Chondrocyte (in vitro differentiated cells): ENCODE measurements around the gene RNF167. TPM values are rescaled to one million over a fixed set of nuclear protein-coding genes. Genes with fewer than 3 reads are reported as not detected.

Experiments
- DNase-seq: peaks from one replicate; pipeline ENCODE4 v3.0.0; 2021; ENCODE audit warnings: mixed read lengths, low spot score
- H3K27ac Mint-ChIP-seq: one replicate; pipeline ENCODE4 v1.8.0; 2021; ENCODE audit warnings: mild to moderate bottlenecking, moderate library complexity, mixed read lengths; ENCODE audit not compliant: unreplicated experiment
- H3K27me3 Mint-ChIP-seq: 2 replicates; pipeline ENCODE4 v1.8.0; 2021; ENCODE audit warnings: low read depth, mixed read lengths
- H3K36me3 Mint-ChIP-seq: 2 replicates; pipeline ENCODE4 v1.8.0; 2021; ENCODE audit warnings: low read depth, mixed read lengths
- H3K4me1 Mint-ChIP-seq: 2 replicates; pipeline ENCODE4 v1.8.0; 2021; ENCODE audit warnings: low read depth, mild to moderate bottlenecking, mixed read lengths
- H3K4me3 Mint-ChIP-seq: one replicate; pipeline ENCODE4 v1.8.0; 2021; ENCODE audit warnings: mild to moderate bottlenecking, moderate library complexity, mixed read lengths; ENCODE audit not compliant: unreplicated experiment
- H3K9me3 Mint-ChIP-seq: 2 replicates; pipeline ENCODE4 v1.8.0; 2021; ENCODE audit warnings: low read depth, mixed read lengths
- microRNA-seq: library from miRNA; unstranded; fragments of <30 nt; microRNA quantifications from one replicate; pipeline ENCODE4 v1.2.0, GENCODE V29; 2020; ENCODE audit warnings: borderline number of aligned reads
- total RNA-seq: library from RNA; stranded (reverse); gene quantifications from 3 replicates; pipeline ENCODE4 v1.2.1, GENCODE V29; 2021
- TF ChIP-seq, protein P1 (sequence below): fragments of 200-600 bp; sonication (generic); IDR thresholded peaks from 2 replicates; pipeline ENCODE4 v1.5.0; 2021; ENCODE audit warnings: antibody characterized with exemption, mild to moderate bottlenecking, moderate library complexity

Gene RNF167
- total RNA-seq, 1 donor from 2014 or later: 74.5 TPM

- Mint-ChIP-seq H3K36me3 (no peaks in the 10 kb centered on the region), H3K9me3 (no peaks in the 10 kb centered on the region), H3K27me3 (no peaks in the 10 kb centered on the region), H3K4me3 (peak overlapping the region; percentile 88), H3K27ac (peak overlapping the region; percentile 86), H3K4me1 (peaks cover 34% of the 10 kb centered on the region)
- DNase-seq: no peak
- TF ChIP-seq, protein P1, sequence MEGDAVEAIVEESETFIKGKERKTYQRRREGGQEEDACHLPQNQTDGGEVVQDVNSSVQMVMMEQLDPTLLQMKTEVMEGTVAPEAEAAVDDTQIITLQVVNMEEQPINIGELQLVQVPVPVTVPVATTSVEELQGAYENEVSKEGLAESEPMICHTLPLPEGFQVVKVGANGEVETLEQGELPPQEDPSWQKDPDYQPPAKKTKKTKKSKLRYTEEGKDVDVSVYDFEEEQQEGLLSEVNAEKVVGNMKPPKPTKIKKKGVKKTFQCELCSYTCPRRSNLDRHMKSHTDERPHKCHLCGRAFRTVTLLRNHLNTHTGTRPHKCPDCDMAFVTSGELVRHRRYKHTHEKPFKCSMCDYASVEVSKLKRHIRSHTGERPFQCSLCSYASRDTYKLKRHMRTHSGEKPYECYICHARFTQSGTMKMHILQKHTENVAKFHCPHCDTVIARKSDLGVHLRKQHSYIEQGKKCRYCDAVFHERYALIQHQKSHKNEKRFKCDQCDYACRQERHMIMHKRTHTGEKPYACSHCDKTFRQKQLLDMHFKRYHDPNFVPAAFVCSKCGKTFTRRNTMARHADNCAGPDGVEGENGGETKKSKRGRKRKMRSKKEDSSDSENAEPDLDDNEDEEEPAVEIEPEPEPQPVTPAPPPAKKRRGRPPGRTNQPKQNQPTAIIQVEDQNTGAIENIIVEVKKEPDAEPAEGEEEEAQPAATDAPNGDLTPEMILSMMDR: no peak
Observed at GRCh38 chr17:4987767-4988567, 47.9 kb downstream of the RNF167 start.

DNA sequence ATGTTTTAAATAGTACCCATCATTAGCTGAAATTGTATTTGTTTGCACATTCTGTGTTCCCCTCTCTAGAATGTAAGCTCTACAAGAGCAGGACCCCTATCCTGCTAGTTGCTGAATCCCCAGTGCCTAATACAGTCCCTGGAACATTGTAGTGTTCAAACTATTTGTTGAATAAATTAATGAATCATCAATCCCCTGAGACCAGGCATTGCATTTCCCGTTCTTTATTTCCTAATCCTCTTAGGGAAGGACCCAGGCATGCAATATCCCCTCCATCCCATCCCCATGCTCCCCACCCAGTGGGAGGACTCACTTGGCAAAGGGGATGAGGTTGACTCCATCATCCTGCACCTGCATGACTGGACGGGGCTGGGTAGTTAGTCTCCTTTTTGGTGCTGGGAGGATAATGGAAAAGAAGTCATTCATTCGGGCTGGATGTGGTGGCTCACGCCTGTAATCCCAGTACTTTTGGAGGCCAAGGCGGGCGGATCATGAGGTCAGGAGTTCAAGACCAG lies 54.1 kb downstream of the RNF167 start:
- no peaks in the 10 kb centered on the region for H3K27me3 Mint-ChIP-seq
- peaks cover 12% of the 10 kb centered on the region for H3K4me1 Mint-ChIP-seq
- no peak overlapping the region for H3K4me3 Mint-ChIP-seq
- no peak for DNase-seq
- no peak overlapping the region for H3K27ac Mint-ChIP-seq
- no peaks in the 10 kb centered on the region for H3K9me3 Mint-ChIP-seq
- TF ChIP-seq, protein P1: no peak
- H3K36me3 Mint-ChIP-seq: no peaks in the 10 kb centered on the region

Small RNA genes within 50 kb of the gene (microRNA-seq; reads per million reads assigned to microRNA genes)
- gene MIR6864: not detected
- gene MIR6865: not detected

Other genes starting within 250 kb of the RNF167 start
- gene PELP1, start 236.1 kb upstream of the RNF167 start, total RNA-seq: 44.1 to 56.2 TPM (median 48.2 TPM) in 3 replicates
- gene ARRB2, start 229.6 kb upstream of the RNF167 start, total RNA-seq: 7.1 to 11.8 TPM (median 7.2 TPM) in 3 replicates
- 14.6 to 21.3 TPM (median 16.9 TPM) in 3 replicates for gene MED11, start 208.8 kb upstream of the RNF167 start, total RNA-seq
- gene ZMYND15, start 200.4 kb upstream of the RNF167 start, total RNA-seq: 0.23 to 0.48 TPM (median 0.45 TPM) in 3 replicates
- 4.7 to 8.0 TPM (median 5.4 TPM) in 3 replicates for gene CXCL16, start 200.3 kb upstream of the RNF167 start, total RNA-seq
- not detected in 3 replicates for gene TM4SF5, start 168.4 kb upstream of the RNF167 start, total RNA-seq
- gene VMO1, start 153.9 kb upstream of the RNF167 start, total RNA-seq: 0.82 to 2.4 TPM (median 1.2 TPM) in 3 replicates
- gene GLTPD2, start 151.3 kb upstream of the RNF167 start, total RNA-seq: not detected in 3 replicates
- gene PSMB6, start 144.1 kb upstream of the RNF167 start, total RNA-seq: 110 to 146 TPM (median 113 TPM) in 3 replicates
- 30.3 to 35.3 TPM (median 32.1 TPM) in 3 replicates for gene PLD2, start 133.1 kb upstream of the RNF167 start, total RNA-seq
- gene MINK1, start 106.9 kb upstream of the RNF167 start, total RNA-seq: 89.1 to 93.0 TPM (median 90.6 TPM) in 3 replicates
- gene C17orf107, start 40.7 kb upstream of the RNF167 start, total RNA-seq: 1.5 to 1.8 TPM (median 1.6 TPM) in 3 replicates
- gene CHRNE, start 37.2 kb upstream of the RNF167 start, total RNA-seq: 0.22 to 0.35 TPM in 2 of 3 replicates, not detected in the other
- gene GP1BA, start 8.0 kb upstream of the RNF167 start, total RNA-seq: not detected in 3 replicates
- gene SLC25A11, start 222 bp upstream of the RNF167 start, total RNA-seq: 44.0 to 62.4 TPM (median 46.6 TPM) in 3 replicates
- 512 to 784 TPM (median 766 TPM) in 3 replicates for gene PFN1, start 8.3 kb downstream of the RNF167 start, total RNA-seq
- 7.0 to 9.8 TPM (median 7.4 TPM) in 3 replicates for gene ENO3, start 10.9 kb downstream of the RNF167 start, total RNA-seq
- gene SPAG7, start 27.5 kb downstream of the RNF167 start, total RNA-seq: 73.0 to 87.3 TPM (median 79.4 TPM) in 3 replicates
- gene CAMTA2, start 47.4 kb downstream of the RNF167 start, total RNA-seq: 47.4 to 97.8 TPM (median 90.2 TPM) in 3 replicates
- gene INCA1, start 57.3 kb downstream of the RNF167 start, total RNA-seq: 0.74 to 1.5 TPM (median 0.85 TPM) in 3 replicates
- gene KIF1C, start 57.7 kb downstream of the RNF167 start, total RNA-seq: 141 to 193 TPM (median 174 TPM) in 3 replicates
- not detected in 3 replicates for gene SLC52A1, start 95.2 kb downstream of the RNF167 start, total RNA-seq
- gene ZFP3, start 138.2 kb downstream of the RNF167 start, total RNA-seq: 0.29 to 0.69 TPM (median 0.55 TPM) in 3 replicates
- 7.4 to 8.3 TPM (median 8.0 TPM) in 3 replicates for gene ZNF232, start 171.6 kb downstream of the RNF167 start, total RNA-seq
- 0.10 to 0.15 TPM (median 0.12 TPM) in 3 replicates for gene USP6, start 175.8 kb downstream of the RNF167 start, total RNA-seq